G401.6 (cell line): ENCODE results near the gene ZBTB22.
"Not testable (repeated sequence)": the region's sequence is repeated elsewhere in the genome, so short reads cannot be mapped to it uniquely, and the experiment has no call there.

Source experiments
- FAIRE-seq: peaks from 2 replicates; lab custom pipeline; 2012; peaks lifted over from hg19 to GRCh38; lab: Jason Lieb, UNC

ZBTB22 gene

GRCh38 chr6:33278392-33278741, 39.2 kb downstream of the ZBTB22 start:
- FAIRE-seq = no peak

DNA sequence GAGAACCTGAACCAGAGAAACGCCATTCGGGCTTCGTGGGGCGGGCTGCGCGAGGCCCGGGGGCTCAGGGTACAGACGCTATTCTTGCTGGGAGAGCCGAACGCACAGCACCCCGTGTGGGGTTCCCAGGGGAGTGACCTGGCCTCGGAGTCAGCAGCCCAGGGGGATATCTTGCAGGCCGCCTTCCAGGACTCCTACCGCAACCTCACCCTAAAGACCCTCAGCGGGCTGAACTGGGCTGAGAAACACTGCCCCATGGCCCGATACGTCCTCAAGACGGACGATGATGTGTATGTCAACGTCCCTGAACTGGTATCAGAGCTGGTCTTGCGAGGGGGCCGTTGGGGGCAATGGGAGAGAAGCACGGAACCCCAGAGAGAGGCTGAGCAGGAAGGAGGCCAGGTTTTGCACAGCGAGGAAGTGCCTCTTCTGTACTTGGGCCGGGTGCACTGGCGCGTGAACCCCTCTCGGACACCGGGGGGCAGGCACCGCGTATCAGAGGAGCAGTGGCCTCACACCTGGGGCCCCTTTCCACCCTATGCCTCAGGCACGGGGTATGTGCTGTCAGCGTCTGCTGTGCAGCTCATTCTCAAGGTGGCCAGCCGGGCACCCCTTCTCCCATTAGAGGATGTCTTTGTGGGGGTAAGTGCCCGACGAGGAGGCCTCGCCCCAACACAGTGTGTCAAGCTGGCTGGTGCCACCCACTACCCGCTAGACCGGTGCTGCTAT, 39.7 kb downstream of the ZBTB22 start:
- FAIRE-seq = no peak

GRCh38 chr6:33276864-33277662, 40.5 kb downstream of the ZBTB22 start, which contains the start of gene B3GALT4:
B3GALT4 (plus strand) TSS chr6:33277123; CDS start chr6:33277420, 297 bp downstream.
- peak; percentile 94 for FAIRE-seq

DNA sequence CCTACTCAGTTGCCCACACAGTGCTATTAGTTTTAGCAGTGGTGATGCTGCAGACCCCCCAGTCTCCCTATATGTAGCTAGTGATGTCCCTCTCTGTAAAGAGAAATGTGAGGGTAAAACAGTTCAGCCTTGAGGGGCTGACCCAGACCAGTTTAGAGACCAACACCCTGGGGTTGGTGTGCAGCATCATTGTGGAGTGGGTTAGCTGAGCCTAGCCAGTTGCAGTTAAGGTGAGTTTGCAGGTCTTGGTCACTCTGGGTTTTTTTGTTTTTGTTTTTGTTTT, 41.0 kb downstream of the ZBTB22 start:
- FAIRE-seq = peak; percentile 95

DNA sequence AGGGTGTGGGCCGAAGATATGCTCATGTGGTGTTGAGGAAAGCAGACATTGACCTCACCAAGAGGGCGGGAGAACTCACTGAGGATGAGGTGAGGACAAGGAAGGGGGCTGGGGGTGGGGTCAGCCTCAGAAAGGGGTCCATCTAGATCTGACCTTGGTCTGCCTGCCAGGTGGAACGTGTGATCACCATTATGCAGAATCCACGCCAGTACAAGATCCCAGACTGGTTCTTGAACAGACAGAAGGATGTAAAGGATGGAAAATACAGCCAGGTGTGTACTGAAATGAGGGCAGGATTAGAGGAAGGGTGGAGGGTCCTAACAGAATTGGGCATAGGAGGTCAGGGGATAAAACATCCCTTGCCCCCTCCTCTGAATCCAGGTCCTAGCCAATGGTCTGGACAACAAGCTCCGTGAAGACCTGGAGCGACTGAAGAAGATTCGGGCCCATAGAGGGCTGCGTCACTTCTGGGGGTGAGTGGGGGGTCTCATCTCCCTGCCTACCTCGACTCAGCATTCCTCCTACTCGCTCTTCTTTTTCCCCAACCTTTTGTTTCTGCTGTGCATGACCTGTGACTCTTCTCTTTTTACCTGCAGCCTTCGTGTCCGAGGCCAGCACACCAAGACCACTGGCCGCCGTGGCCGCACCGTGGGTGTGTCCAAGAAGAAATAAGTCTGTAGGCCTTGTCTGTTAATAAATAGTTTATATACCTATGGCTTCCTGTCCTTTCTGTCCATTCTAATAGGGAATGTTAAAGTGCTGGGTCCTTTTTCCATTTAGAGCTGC, 41.6 kb downstream of the ZBTB22 start:
- FAIRE-seq = not testable (repeated sequence)

DNA sequence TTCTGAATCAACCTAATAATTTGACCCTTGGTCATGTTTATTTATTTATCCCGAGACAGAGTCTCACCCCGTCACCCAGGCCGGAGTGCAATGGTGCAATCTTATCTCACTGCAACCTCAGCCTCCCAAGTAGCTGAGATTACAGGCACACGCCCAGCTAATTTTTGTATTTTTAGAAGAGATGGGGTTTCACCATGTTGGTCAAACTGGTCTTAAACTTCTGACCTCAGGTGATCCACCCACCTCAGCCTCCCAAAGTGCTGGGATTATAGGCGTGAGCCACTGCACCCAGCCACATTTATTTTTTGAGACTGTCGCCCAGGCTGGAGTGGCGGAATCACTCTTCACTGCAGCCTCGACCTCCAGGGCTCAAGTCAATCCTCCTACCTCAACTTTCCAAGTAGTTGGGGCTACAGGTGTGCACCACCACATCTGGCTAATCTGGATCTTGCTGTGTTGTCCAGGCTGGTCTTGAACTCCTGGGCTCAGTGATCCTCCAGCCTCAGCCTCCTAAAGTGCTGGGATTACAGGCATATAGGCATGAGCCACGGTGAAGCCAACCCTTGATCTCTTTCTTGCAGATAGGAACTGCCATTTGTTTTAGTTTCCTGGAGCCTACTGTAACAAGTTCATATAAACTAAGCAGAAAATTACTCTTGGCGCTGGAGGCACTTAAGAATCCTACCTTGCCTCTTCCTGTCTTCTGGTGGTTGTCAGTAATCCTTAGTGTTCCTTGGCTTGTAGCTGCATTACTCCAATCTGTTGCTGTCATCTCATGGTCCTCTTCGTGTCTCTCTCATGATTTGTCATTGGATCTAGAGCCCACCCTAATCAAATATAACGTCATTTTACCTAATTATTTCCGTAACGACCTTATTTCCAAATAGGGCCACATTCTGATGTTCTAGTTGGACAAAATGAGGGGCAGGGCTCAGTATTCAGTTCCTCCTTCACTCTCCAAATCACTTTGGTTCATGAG, 43.3 kb downstream of the ZBTB22 start:
- no peak for FAIRE-seq

DNA sequence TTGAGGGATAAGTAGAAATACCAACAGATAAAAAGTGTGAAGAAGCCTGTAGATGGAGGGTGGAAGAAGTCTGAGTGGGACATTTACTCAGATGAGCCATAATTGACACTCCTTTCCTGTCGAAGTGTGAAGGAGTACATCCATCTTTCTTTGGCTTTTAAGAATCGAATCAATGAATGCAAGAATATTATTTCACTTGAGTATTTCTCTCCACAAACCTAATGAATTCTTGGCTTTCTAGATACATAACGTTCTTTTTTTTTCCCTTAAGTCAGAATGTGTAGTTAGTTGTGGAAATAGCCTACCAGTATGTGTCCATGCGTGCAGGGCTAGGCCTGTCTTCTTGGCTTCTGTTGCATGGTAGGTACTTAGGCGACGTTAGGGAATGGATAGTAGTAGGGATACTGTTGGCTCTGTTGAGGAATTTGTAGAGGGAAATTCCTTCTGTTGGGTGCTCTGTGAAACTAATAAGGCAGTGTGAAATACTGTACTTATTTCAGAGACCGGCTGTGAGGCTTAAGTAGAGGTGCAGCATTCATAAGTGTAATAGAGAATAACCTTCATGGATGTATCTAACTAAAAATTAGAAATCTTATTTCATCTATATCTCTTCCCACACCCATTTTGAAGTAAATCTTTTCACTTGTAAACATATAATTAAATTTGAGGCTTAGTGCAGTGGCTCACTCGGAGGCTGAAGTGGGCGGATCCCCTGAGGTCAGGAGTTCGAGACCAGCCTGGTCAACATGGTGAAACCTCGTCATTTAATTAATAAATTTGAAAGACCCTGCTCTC, 44.2 kb downstream of the ZBTB22 start:
- FAIRE-seq = no peak

GRCh38 chr6:33272275-33273128, 45.0 kb downstream of the ZBTB22 start:
- no peak for FAIRE-seq

GRCh38 chr6:33271468-33272274, 45.9 kb downstream of the ZBTB22 start, which contains the start of the genes RPS18 and VPS52:
RPS18 (plus strand) TSS chr6:33272075; CDS start chr6:33272120, 45 bp downstream.
VPS52 (minus strand) TSS chr6:33271876; CDS start chr6:33271675, 201 bp downstream.
- peak; percentile 96 for FAIRE-seq

GRCh38 chr6:33271117-33271467, 46.5 kb downstream of the ZBTB22 start:
- no peak for FAIRE-seq
